ENCODE measurements around the gene KIAA0586. TPM values are rescaled to one million over a fixed set of nuclear protein-coding genes. Genes with fewer than 3 reads are reported as not detected.

KIAA0586 gene
- total RNA-seq, 1 experiment from 2014 or later, result 23.5 TPM

DNA sequence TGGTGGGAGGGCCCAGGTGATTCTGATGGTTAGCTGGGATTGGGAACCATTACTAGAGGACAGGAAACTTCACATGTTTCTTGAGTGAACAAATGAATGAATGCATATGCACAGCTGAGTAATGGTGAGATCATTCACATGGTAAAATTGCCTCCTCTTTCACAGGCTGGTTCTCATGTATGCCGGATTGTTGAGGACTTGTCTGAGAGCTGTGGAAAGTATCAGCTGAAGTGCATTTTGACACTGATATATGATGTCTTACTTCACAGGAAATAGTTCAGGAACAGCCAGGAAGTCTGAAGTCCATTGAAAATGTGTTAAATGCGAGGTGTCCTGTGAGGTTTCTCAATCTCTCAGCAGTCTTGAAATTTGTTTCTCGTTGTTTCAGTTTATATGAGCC is 132.7 kb downstream of the KIAA0586 start (continued):
- TF ChIP-seq, protein P1, sequence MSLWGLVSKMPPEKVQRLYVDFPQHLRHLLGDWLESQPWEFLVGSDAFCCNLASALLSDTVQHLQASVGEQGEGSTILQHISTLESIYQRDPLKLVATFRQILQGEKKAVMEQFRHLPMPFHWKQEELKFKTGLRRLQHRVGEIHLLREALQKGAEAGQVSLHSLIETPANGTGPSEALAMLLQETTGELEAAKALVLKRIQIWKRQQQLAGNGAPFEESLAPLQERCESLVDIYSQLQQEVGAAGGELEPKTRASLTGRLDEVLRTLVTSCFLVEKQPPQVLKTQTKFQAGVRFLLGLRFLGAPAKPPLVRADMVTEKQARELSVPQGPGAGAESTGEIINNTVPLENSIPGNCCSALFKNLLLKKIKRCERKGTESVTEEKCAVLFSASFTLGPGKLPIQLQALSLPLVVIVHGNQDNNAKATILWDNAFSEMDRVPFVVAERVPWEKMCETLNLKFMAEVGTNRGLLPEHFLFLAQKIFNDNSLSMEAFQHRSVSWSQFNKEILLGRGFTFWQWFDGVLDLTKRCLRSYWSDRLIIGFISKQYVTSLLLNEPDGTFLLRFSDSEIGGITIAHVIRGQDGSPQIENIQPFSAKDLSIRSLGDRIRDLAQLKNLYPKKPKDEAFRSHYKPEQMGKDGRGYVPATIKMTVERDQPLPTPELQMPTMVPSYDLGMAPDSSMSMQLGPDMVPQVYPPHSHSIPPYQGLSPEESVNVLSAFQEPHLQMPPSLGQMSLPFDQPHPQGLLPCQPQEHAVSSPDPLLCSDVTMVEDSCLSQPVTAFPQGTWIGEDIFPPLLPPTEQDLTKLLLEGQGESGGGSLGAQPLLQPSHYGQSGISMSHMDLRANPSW (CRISPR knock-in tag; conservative IDR thresholded peaks at IDR 0.05; ENCODE audit: low read depth), result no peak

DNA sequence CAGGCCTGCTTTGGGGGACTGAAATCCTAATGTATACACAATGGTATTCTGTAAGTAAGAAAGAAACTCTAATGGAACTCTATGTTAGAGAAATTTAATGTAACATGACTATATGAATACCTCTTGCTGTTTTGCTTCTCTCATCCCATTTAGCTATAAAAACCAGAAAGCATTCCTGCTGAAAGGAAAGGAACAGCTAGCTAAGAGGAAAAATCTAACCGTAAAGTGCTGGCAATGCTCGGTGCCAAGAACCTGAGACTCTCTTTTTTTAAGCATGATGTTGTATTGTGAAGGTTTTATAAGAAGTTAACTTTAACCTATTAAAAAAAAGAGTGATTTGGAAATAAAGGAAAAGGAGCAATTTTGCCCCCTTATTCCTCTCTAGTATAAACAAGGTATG is 134.6 kb downstream of the KIAA0586 start:
- peaks cover 24% of the 10 kb centered on the region for H3K4me1 Mint-ChIP-seq
- DNase-seq (ENCODE audit: low spot score) (no peak), ATAC-seq (no peak)
- ChIA-PET POLR2A (no interaction called here), CTCF (interaction anchor here (0.6 to 1.3 kb wide), 2 partner anchors 9 to 13 kb away, joined by 3 to 5 read pairs; no protein-coding TSS in a partner anchor)
- TF ChIP-seq, protein P2, sequence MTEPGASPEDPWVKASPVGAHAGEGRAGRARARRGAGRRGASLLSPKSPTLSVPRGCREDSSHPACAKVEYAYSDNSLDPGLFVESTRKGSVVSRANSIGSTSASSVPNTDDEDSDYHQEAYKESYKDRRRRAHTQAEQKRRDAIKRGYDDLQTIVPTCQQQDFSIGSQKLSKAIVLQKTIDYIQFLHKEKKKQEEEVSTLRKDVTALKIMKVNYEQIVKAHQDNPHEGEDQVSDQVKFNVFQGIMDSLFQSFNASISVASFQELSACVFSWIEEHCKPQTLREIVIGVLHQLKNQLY (CRISPR knock-in tag; IDR thresholded peaks at IDR 0.05), result no peak
- H3K9me3 Mint-ChIP-seq, result no peaks in the 10 kb centered on the region
- no peak overlapping the region for H3K27ac Mint-ChIP-seq
- H3K27me3 Mint-ChIP-seq (ENCODE audit: low read depth), result no peaks in the 10 kb centered on the region
- H3K36me3 Mint-ChIP-seq, result no peaks in the 10 kb centered on the region
- no peak overlapping the region for H3K4me3 Mint-ChIP-seq

DNA sequence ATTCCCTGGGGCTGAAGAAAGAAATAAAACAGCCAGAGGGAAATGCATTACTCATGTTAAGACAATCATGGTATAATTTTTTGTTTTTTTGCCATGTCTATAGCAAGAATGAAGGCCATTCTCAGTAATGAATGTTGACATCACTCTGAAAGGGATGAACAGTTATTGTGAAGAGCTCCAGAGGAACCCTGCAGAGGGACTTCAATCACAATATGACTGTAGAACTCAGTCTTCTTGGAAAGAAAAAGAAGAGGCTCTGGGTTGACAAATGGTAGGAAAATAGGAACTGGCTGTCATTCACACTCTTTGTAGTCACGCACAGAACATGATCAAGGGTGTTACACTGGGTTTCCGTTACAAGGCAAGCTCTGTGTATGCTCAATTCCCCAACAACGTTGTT is 136.5 kb downstream of the KIAA0586 start:
- H3K4me3 Mint-ChIP-seq, result no peak overlapping the region
- TF ChIP-seq MYBL2 (CRISPR knock-in tag; IDR thresholded peaks at IDR 0.05) (no peak), ELF4 (CRISPR knock-in tag; IDR thresholded peaks at IDR 0.05; ENCODE audit: low read depth) (no peak), ZNF317 (CRISPR knock-in tag; IDR thresholded peaks at IDR 0.05; ENCODE audit: borderline replicate concordance, low read depth) (no peak), ZNF121 (CRISPR knock-in tag; IDR thresholded peaks at IDR 0.05) (no peak), JUN (CRISPR knock-in tag; IDR thresholded peaks at IDR 0.05) (no peak)
- TF ChIP-seq, protein P3, sequence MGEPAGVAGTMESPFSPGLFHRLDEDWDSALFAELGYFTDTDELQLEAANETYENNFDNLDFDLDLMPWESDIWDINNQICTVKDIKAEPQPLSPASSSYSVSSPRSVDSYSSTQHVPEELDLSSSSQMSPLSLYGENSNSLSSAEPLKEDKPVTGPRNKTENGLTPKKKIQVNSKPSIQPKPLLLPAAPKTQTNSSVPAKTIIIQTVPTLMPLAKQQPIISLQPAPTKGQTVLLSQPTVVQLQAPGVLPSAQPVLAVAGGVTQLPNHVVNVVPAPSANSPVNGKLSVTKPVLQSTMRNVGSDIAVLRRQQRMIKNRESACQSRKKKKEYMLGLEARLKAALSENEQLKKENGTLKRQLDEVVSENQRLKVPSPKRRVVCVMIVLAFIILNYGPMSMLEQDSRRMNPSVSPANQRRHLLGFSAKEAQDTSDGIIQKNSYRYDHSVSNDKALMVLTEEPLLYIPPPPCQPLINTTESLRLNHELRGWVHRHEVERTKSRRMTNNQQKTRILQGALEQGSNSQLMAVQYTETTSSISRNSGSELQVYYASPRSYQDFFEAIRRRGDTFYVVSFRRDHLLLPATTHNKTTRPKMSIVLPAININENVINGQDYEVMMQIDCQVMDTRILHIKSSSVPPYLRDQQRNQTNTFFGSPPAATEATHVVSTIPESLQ (CRISPR knock-in tag; IDR thresholded peaks at IDR 0.05), result no peak
- TF ChIP-seq, protein P4, sequence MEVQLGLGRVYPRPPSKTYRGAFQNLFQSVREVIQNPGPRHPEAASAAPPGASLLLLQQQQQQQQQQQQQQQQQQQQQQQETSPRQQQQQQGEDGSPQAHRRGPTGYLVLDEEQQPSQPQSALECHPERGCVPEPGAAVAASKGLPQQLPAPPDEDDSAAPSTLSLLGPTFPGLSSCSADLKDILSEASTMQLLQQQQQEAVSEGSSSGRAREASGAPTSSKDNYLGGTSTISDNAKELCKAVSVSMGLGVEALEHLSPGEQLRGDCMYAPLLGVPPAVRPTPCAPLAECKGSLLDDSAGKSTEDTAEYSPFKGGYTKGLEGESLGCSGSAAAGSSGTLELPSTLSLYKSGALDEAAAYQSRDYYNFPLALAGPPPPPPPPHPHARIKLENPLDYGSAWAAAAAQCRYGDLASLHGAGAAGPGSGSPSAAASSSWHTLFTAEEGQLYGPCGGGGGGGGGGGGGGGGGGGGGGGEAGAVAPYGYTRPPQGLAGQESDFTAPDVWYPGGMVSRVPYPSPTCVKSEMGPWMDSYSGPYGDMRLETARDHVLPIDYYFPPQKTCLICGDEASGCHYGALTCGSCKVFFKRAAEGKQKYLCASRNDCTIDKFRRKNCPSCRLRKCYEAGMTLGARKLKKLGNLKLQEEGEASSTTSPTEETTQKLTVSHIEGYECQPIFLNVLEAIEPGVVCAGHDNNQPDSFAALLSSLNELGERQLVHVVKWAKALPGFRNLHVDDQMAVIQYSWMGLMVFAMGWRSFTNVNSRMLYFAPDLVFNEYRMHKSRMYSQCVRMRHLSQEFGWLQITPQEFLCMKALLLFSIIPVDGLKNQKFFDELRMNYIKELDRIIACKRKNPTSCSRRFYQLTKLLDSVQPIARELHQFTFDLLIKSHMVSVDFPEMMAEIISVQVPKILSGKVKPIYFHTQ (CRISPR knock-in tag; IDR thresholded peaks at IDR 0.05), result no peak
- TF ChIP-seq, protein P5, sequence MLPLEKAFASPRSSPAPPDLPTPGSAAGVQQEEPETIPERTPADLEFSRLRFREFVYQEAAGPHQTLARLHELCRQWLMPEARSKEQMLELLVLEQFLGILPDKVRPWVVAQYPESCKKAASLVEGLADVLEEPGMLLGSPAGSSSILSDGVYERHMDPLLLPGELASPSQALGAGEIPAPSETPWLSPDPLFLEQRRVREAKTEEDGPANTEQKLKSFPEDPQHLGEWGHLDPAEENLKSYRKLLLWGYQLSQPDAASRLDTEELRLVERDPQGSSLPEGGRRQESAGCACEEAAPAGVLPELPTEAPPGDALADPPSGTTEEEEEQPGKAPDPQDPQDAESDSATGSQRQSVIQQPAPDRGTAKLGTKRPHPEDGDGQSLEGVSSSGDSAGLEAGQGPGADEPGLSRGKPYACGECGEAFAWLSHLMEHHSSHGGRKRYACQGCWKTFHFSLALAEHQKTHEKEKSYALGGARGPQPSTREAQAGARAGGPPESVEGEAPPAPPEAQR (CRISPR knock-in tag; IDR thresholded peaks at IDR 0.05), result no peak

More for the DNA sequence above, 136.5 kb downstream of the KIAA0586 start:
- Mint-ChIP-seq H3K36me3 (no peaks in the 10 kb centered on the region), H3K27ac (no peak overlapping the region), H3K27me3 (ENCODE audit: low read depth) (no peaks in the 10 kb centered on the region), H3K9me3 (no peaks in the 10 kb centered on the region), H3K4me1 (peaks cover 11% of the 10 kb centered on the region)
- DNase-seq (ENCODE audit: low spot score) (no peak), ATAC-seq (no peak)
- ChIA-PET CTCF (interaction anchor here (1.0 to 2.7 kb wide), 2 partner anchors 11 to 63 kb away, joined by 4 to 15 read pairs; no protein-coding TSS in a partner anchor), POLR2A (no interaction called here)
